ENCODE data around the gene ILDR1. TPM values are rescaled to one million over a fixed set of nuclear protein-coding genes. Genes with fewer than 3 reads are reported as not detected.

ILDR1 gene
- total and polyA plus RNA-seq, 2 of the 8 experiments (the other 6 are each of a cell fraction or from before 2014, with no cell fraction given): 1.8 TPM

DNA sequence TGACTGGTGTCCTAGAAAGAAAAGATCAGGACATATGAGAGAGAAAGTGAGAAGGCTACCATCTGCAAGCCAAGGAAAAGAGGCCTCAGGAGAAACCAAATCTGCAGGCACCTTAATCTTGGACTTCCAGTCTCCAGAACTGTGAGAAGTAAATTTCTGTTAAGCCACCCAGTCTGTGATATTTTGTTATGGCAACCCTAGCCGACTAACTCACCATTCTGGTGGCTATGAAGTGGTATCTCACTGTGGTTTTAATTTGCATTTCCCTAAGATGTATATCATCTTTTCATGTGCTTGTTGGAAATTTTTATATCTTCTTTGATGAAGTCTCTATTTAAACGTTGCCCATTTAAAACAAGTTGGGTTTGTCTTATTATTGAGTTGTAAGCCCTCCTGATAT, 40.6 kb downstream of the ILDR1 start:
- POLR2A ChIA-PET (ENCODE audit: partially characterized antibody): no interaction called here
- FAIRE-seq: no peak
- no peak overlapping the region for H2BK20ac ChIP-seq (ENCODE audit: low read length)

More for the DNA sequence above, 40.6 kb downstream of the ILDR1 start:
- no peak for DNase-seq (ENCODE audit: low read depth in 1 of 2, low spot score in 2 of 2)
- H3K23me2 ChIP-seq (ENCODE audit: low read depth, low read length): no peaks in the 10 kb centered on the region
- no peak overlapping the region for H4K5ac ChIP-seq (ENCODE audit: insufficient read length, low read depth, low read length)
- H3K4ac ChIP-seq (replicated peaks; ENCODE audit: insufficient read length, low read depth, low read length): no peak overlapping the region
- H2BK12ac ChIP-seq (ENCODE audit: low read depth, low read length): no peak overlapping the region
- no peak for TF ChIP-seq CEBPB (IDR thresholded peaks at IDR 0.05; ENCODE audit: low read depth, low read length)
- TF ChIP-seq SRF (IDR thresholded peaks at IDR 0.05; ENCODE audit: low read depth, low read length): no peak
- no peak for TF ChIP-seq POU5F1 (IDR thresholded peaks at IDR 0.05; ENCODE audit: low read depth, low read length)
- TF ChIP-seq TAF7 (optimal IDR thresholded peaks at IDR 0.05; ENCODE audit: borderline replicate concordance, low read depth, low read length): no peak
- TF ChIP-seq CTCF (IDR thresholded peaks at IDR 0.05; ENCODE audit: control extremely low read depth in 1 of 3, insufficient read depth in 1 of 3, low read depth in 1 of 3, low read length in 3 of 3): no peak
- TF ChIP-seq TBP (IDR thresholded peaks at IDR 0.05; ENCODE audit: low read depth, low read length): no peak
- TF ChIP-seq MAX (IDR thresholded peaks at IDR 0.05): no peak
- TF ChIP-seq NRF1 (IDR thresholded peaks at IDR 0.05; ENCODE audit: low read depth, low read length): no peak
- TF ChIP-seq TCF12 (IDR thresholded peaks at IDR 0.05; ENCODE audit: low read depth, low read length): no peak
- TF ChIP-seq CTBP2 (IDR thresholded peaks at IDR 0.05; ENCODE audit: borderline replicate concordance, insufficient read depth, insufficient read length, low read length): no peak
- TF ChIP-seq JUND (IDR thresholded peaks at IDR 0.05; ENCODE audit: low read length): no peak
- no peak overlapping the region for H2AK5ac ChIP-seq (ENCODE audit: low read depth, low read length)
- no peak overlapping the region for H3K4me2 ChIP-seq (ENCODE audit: insufficient read depth in 1 of 2, low read depth in 2 of 2, low read length in 2 of 2)
- no peak overlapping the region for H3K4me3 ChIP-seq (ENCODE audit: extremely low read depth in 1 of 4, insufficient read depth in 2 of 4, low read depth in 3 of 4, low read length in 4 of 4)
- H3K79me2 ChIP-seq (ENCODE audit: control insufficient read depth in 1 of 2, insufficient read depth in 2 of 2, low read length in 2 of 2): no peaks in the 10 kb centered on the region
- peaks cover 0 to 6% of the 10 kb centered on the region in 2 experiments; a peak in 2 of 4 replicates for H3K9me3 ChIP-seq (ENCODE audit: insufficient read depth in 2 of 2, low read depth in 1 of 2, low read length in 1 of 2)
- no peak overlapping the region for H3K18ac ChIP-seq (ENCODE audit: extremely low read depth, low read length)
- no peaks in the 10 kb centered on the region for H4K20me1 ChIP-seq (replicated peaks in 1 of 2; ENCODE audit: control insufficient read depth in 1 of 2, insufficient read depth in 2 of 2, low read length in 2 of 2)
- no peak overlapping the region for H2AFZ ChIP-seq (ENCODE audit: low read length)
- H4K8ac ChIP-seq (ENCODE audit: extremely low read depth, insufficient read depth, low read length): no peak overlapping the region
- H3K23ac ChIP-seq (ENCODE audit: insufficient read length): no peak overlapping the region
- H3K4me1 ChIP-seq (replicated peaks in 1 of 4; ENCODE audit: control insufficient read depth in 3 of 4, insufficient read depth in 4 of 4, low read length in 3 of 4): no peaks in the 10 kb centered on the region
- no peak overlapping the region for H4K91ac ChIP-seq (replicated peaks; ENCODE audit: insufficient read length, low read length)
- H3K9ac ChIP-seq (replicated peaks in 1 of 4; ENCODE audit: extremely low read depth in 1 of 4, low read depth in 3 of 4, low read length in 3 of 4): no peak overlapping the region
- no peaks in the 10 kb centered on the region for H3K36me3 ChIP-seq (ENCODE audit: control insufficient read depth in 2 of 4, insufficient read depth in 4 of 4, low read length in 3 of 4)
- H2BK15ac ChIP-seq (ENCODE audit: low read length): no peak overlapping the region
- H3K27me3 ChIP-seq (replicated peaks in 1 of 4; ENCODE audit: control insufficient read depth in 3 of 4, extremely low read depth in 1 of 4, insufficient read depth in 3 of 4, low read length in 3 of 4): no peaks in the 10 kb centered on the region
- CTCF ChIA-PET (ENCODE audit: partially characterized antibody): no interaction called here
- WGBS, 2 experiments (ENCODE audit: extremely low coverage in 1 of 2, insufficient coverage in 1 of 2, insufficient read length in 1 of 2, insufficient replicate concordance in 2 of 2, low coverage in 1 of 2, low lambda C conversion rate in 2 of 2, missing lambda C conversion rate in 1 of 2): 89% methylated on average over 2 of the region's 2 CpGs; no CpG with 5 or more reads in 1 of the 2 experiments
- H2BK5ac ChIP-seq (ENCODE audit: low read depth, low read length): no peak overlapping the region
- no peaks in the 10 kb centered on the region for H3K79me1 ChIP-seq (ENCODE audit: low read depth, low read length)
- H2BK120ac ChIP-seq (replicated peaks; ENCODE audit: low read depth, low read length): no peak overlapping the region
- no peak overlapping the region for H3K56ac ChIP-seq (replicated peaks; ENCODE audit: insufficient read length, low read depth, low read length)
- no peak overlapping the region for H3K14ac ChIP-seq (ENCODE audit: insufficient read length)
- no peak overlapping the region for H3K27ac ChIP-seq (ENCODE audit: low read depth, low read length)

Data from H1 (cell line).